Astrocyte (in vitro differentiated cells and primary cell): ENCODE results near the gene C1orf35. TPM values are rescaled to one million over a fixed set of nuclear protein-coding genes. Genes with fewer than 3 reads are reported as not detected.

Experiments
- DNase-seq: peaks from one replicate; pipeline ENCODE4 v3.0.0-alpha.2; 2010; ENCODE audit warnings: low read depth
- FAIRE-seq: peaks from 2 replicates; lab custom pipeline; 2011; peaks lifted over from hg19 to GRCh38; lab: Jason Lieb, UNC
- H2AFZ ChIP-seq: 2 replicates; pipeline ENCODE4 v1.6.0; 2012; ENCODE audit warnings: low read depth, low read length, inconsistent platforms
- H3K27ac ChIP-seq: 2 replicates; pipeline ENCODE4 v1.5.1; 2011; ENCODE audit warnings: low read depth, low read length, inconsistent platforms
- H3K27me3 ChIP-seq: 2 replicates; pipeline ENCODE4 v1.6.0; 2011; ENCODE audit warnings: low read length, inconsistent platforms; ENCODE audit not compliant: insufficient read depth
- H3K36me3 ChIP-seq: 2 replicates; pipeline ENCODE4 v1.5.1; 2011; ENCODE audit warnings: low read length, inconsistent platforms; ENCODE audit not compliant: insufficient read depth
- H3K4me1 ChIP-seq: 2 replicates; pipeline ENCODE4 v1.5.1; 2011; ENCODE audit warnings: low read length, inconsistent platforms; ENCODE audit not compliant: insufficient read depth
- H3K4me2 ChIP-seq: 2 replicates; pipeline ENCODE4 v1.6.0; 2012; ENCODE audit warnings: low read length, inconsistent platforms
- H3K4me3 ChIP-seq: 2 replicates; pipeline ENCODE4 v1.5.1; 2011; ENCODE audit warnings: low read depth, mild to moderate bottlenecking, low read length, inconsistent platforms; ENCODE audit not compliant: insufficient read depth
- H3K79me2 ChIP-seq: 2 replicates; pipeline ENCODE4 v1.6.0; 2012; ENCODE audit warnings: mild to moderate bottlenecking, low read length, inconsistent platforms; ENCODE audit not compliant: insufficient read depth
- H3K9ac ChIP-seq: 2 replicates; pipeline ENCODE4 v1.6.0; 2012; ENCODE audit warnings: mild to moderate bottlenecking, low read length, inconsistent platforms
- H3K9me3 ChIP-seq: 2 replicates; pipeline ENCODE4 v1.5.1; 2012; ENCODE audit warnings: low read depth, mild to moderate bottlenecking, low read length, inconsistent platforms; ENCODE audit not compliant: insufficient read depth
- H4K20me1 ChIP-seq: 2 replicates; pipeline ENCODE4 v1.6.0; 2012; ENCODE audit warnings: low read length, inconsistent platforms; ENCODE audit not compliant: insufficient read depth
- H3K27ac Mint-ChIP-seq: one replicate; pipeline ENCODE4 v1.8.0; 2021; ENCODE audit warnings: mild to moderate bottlenecking, mixed read lengths; ENCODE audit not compliant: unreplicated experiment
- H3K27me3 Mint-ChIP-seq: one replicate; pipeline ENCODE4 v1.8.0; 2021; ENCODE audit warnings: low read depth, mixed read lengths; ENCODE audit not compliant: unreplicated experiment
- H3K36me3 Mint-ChIP-seq: one replicate; pipeline ENCODE4 v1.8.0; 2021; ENCODE audit warnings: low read depth, mixed read lengths; ENCODE audit not compliant: unreplicated experiment
- H3K4me1 Mint-ChIP-seq: one replicate; pipeline ENCODE4 v1.8.0; 2021; ENCODE audit warnings: low read depth, mixed read lengths; ENCODE audit not compliant: unreplicated experiment
- H3K4me3 Mint-ChIP-seq: one replicate; pipeline ENCODE4 v1.8.0; 2021; ENCODE audit warnings: mild to moderate bottlenecking, moderate library complexity, mixed read lengths; ENCODE audit not compliant: unreplicated experiment
- H3K9me3 Mint-ChIP-seq: one replicate; pipeline ENCODE4 v1.8.0; 2021; ENCODE audit warnings: mild to moderate bottlenecking, mixed read lengths; ENCODE audit not compliant: unreplicated experiment
- CTCF ChIP-seq: IDR thresholded peaks from 2 replicates; pipeline ENCODE4 v1.5.1; 2011; ENCODE audit warnings: low read depth, mild to moderate bottlenecking, inconsistent platforms, low read length, moderate library complexity; ENCODE audit not compliant: insufficient read depth
- EZH2 ChIP-seq: IDR thresholded peaks from 2 replicates; pipeline ENCODE4 v1.6.1; 2012; ENCODE audit warnings: mild to moderate bottlenecking, low read length, inconsistent platforms; ENCODE audit not compliant: insufficient read depth
- total RNA-seq: library from RNA; stranded (reverse); gene quantifications from 2 replicates; pipeline ENCODE4 v1.2.1, GENCODE V29; 2021

Gene C1orf35
- total RNA-seq, 1 donor from 2014 or later: 21.8 TPM

- H3K4me3 Mint-ChIP-seq: no peak overlapping the region
- Histone ChIP-seq H3K4me2 (no peak overlapping the region), H3K9ac (no peak overlapping the region), H3K4me3 (no peak overlapping the region), H3K36me3 (no peaks in the 10 kb centered on the region), H3K9me3 (no peaks in the 10 kb centered on the region), H3K4me1 (peaks cover 9% of the 10 kb centered on the region), H3K27ac (no peak overlapping the region), H3K27me3 (no peaks in the 10 kb centered on the region), H4K20me1 (peaks cover 52% of the 10 kb centered on the region), H3K79me2 (peaks cover 37% of the 10 kb centered on the region), H2AFZ (no peak overlapping the region)
- no peak overlapping the region for H3K27ac Mint-ChIP-seq
- TF ChIP-seq CTCF (no peak), EZH2 (no peak)
- FAIRE-seq (no peak), DNase-seq (no peak)
- H3K36me3 Mint-ChIP-seq: peaks cover 3% of the 10 kb centered on the region
- peaks cover 4% of the 10 kb centered on the region for H3K9me3 Mint-ChIP-seq
- peaks cover 31% of the 10 kb centered on the region for H3K27me3 Mint-ChIP-seq
- H3K4me1 Mint-ChIP-seq: no peaks in the 10 kb centered on the region
Observed at GRCh38 chr1:228079013-228079412, 24.1 kb downstream of the C1orf35 start.

- H3K27me3 ChIP-seq: no peaks in the 10 kb centered on the region
- H3K9me3 ChIP-seq: no peaks in the 10 kb centered on the region
- H3K4me3 ChIP-seq: no peak overlapping the region
- Mint-ChIP-seq H3K9me3 (peaks cover 4% of the 10 kb centered on the region), H3K27me3 (peaks cover 34% of the 10 kb centered on the region), H3K27ac (no peak overlapping the region), H3K36me3 (no peaks in the 10 kb centered on the region), H3K4me1 (no peaks in the 10 kb centered on the region), H3K4me3 (no peak overlapping the region)
- H2AFZ ChIP-seq: no peak overlapping the region
- no peak for TF ChIP-seq EZH2
- TF ChIP-seq CTCF: no peak
- H3K4me2 ChIP-seq: no peak overlapping the region
- no peak overlapping the region for H3K9ac ChIP-seq
- no peak for FAIRE-seq
- peaks cover 24% of the 10 kb centered on the region for H3K79me2 ChIP-seq
- no peaks in the 10 kb centered on the region for H3K36me3 ChIP-seq
- no peak overlapping the region for H3K27ac ChIP-seq
- H4K20me1 ChIP-seq: peaks cover 43% of the 10 kb centered on the region
- H3K4me1 ChIP-seq: peaks cover 9% of the 10 kb centered on the region
- DNase-seq: no peak
Observed at GRCh38 chr1:228077565-228078330, 25.4 kb downstream of the C1orf35 start.
